SK-N-SH treated with all-trans-retinoic acid at 6 μM for 48 hours (cell line): ENCODE results near the gene PPARA.

ENCODE experiments used
- ARNTL ChIP-seq: fragments of 450-650 bp; formaldehyde crosslinking; IDR thresholded peaks from 2 replicates; pipeline ENCODE4 v1.5.0; 2020; ENCODE audit warnings: low read depth, mild to moderate bottlenecking, moderate library complexity, borderline replicate concordance
- CSRNP3 ChIP-seq: fragments of 250-450 bp; sonication (Bioruptor Pico); IDR thresholded peaks from 2 replicates; pipeline ENCODE4 v1.5.1; 2021; ENCODE audit warnings: mild to moderate bottlenecking, moderate library complexity
- PPARA ChIP-seq: fragments of 250-450 bp; sonication (Bioruptor Pico); IDR thresholded peaks from 2 replicates; pipeline ENCODE4 v1.5.0; 2020; ENCODE audit warnings: mild to moderate bottlenecking, borderline replicate concordance
- ZC3H10 ChIP-seq: fragments of 250-450 bp; sonication (Bioruptor Pico); IDR thresholded peaks from 2 replicates; pipeline ENCODE4 v1.5.1; 2021; ENCODE audit warnings: mild to moderate bottlenecking, moderate library complexity
- ZNF70 ChIP-seq: fragments of 450-650 bp; formaldehyde crosslinking; IDR thresholded peaks from 2 replicates; pipeline ENCODE4 v1.5.0; 2020; ENCODE audit warnings: mild to moderate bottlenecking, moderate library complexity

GRCh38 chr22:46135611-46136485 lies 14.5 kb upstream of the PPARA start:
- TF ChIP-seq ZC3H10 (CRISPR knock-in tag) (no peak), CSRNP3 (CRISPR knock-in tag) (no peak), PPARA (no peak), ARNTL (CRISPR knock-in tag) (no peak), ZNF70 (CRISPR knock-in tag) (no peak)
